ENCODE measurements around the gene ELMO1. TPM values are rescaled to one million over a fixed set of nuclear protein-coding genes. Genes with fewer than 3 reads are reported as not detected.

Gene ELMO1
- total and polyA plus RNA-seq, 11 donors = 6.9 to 38.6 (median 14.7) TPM

GRCh38 chr7:37329940-37330339 is 118.7 kb downstream of the ELMO1 start:
- H3K36me3 ChIP-seq = no peaks in the 10 kb centered on the region
- no peaks in the 10 kb centered on the region for H3K27me3 ChIP-seq
- WGBS, 4 donors = 70 to 77% (median 75%) methylated on average over 2 of the region's 2 CpGs
- no peak overlapping the region for H3K4me3 ChIP-seq
- H3K4me1 ChIP-seq = peaks cover 0 to 25% (median 13%) of the 10 kb centered on the region in 12 donors
- TF ChIP-seq, protein P1, sequence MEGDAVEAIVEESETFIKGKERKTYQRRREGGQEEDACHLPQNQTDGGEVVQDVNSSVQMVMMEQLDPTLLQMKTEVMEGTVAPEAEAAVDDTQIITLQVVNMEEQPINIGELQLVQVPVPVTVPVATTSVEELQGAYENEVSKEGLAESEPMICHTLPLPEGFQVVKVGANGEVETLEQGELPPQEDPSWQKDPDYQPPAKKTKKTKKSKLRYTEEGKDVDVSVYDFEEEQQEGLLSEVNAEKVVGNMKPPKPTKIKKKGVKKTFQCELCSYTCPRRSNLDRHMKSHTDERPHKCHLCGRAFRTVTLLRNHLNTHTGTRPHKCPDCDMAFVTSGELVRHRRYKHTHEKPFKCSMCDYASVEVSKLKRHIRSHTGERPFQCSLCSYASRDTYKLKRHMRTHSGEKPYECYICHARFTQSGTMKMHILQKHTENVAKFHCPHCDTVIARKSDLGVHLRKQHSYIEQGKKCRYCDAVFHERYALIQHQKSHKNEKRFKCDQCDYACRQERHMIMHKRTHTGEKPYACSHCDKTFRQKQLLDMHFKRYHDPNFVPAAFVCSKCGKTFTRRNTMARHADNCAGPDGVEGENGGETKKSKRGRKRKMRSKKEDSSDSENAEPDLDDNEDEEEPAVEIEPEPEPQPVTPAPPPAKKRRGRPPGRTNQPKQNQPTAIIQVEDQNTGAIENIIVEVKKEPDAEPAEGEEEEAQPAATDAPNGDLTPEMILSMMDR (IDR thresholded peaks at IDR 0.05) = no peak
- no peak for TF ChIP-seq POLR2A (IDR thresholded peaks at IDR 0.05)
- intact Hi-C loops (cut with DNase I) = no loop called here
- H3K9me3 ChIP-seq = peaks cover 0 to 13% (median 3%) of the 10 kb centered on the region in 12 donors
- H3K27ac ChIP-seq = no peak overlapping the region
- ATAC-seq (no peak), DNase-seq (no peak)

DNA sequence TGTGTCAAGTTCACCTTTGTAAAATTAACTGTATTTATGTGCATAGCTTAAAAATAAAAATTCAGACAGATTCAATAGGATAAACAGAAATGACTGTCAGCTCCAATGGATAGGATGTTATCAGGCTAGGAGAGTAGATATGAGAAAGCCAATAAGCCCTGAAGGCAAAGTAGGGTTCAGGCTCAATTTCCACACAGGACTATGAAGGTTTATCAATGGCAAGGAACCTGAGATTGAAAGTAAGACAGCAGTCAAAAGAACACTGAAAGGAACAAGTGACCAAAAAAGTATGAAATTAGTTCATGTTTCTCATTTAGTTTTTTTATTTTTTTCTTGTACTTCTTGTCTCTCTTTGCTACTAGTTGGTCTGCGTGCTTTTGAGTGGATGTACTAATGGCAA is 121.4 kb downstream of the ELMO1 start:
- DNase-seq (no peak), ATAC-seq (no peak)
- Histone ChIP-seq H3K9me3 (peaks cover 0 to 13% (median 3%) of the 10 kb centered on the region in 12 donors), H3K27ac (no peak overlapping the region), H3K36me3 (no peaks in the 10 kb centered on the region), H3K27me3 (no peaks in the 10 kb centered on the region), H3K4me1 (peaks cover 0 to 9% (median 3%) of the 10 kb centered on the region in 12 donors), H3K4me3 (no peak overlapping the region)
- WGBS, 4 donors = 97 to 98% (median 98%) methylated on average over 1 of the region's 1 CpG
- TF ChIP-seq, protein P1 (IDR thresholded peaks at IDR 0.05) = no peak
- no peak for TF ChIP-seq POLR2A (IDR thresholded peaks at IDR 0.05)
- intact Hi-C loops (cut with DNase I) = no loop called here

DNA sequence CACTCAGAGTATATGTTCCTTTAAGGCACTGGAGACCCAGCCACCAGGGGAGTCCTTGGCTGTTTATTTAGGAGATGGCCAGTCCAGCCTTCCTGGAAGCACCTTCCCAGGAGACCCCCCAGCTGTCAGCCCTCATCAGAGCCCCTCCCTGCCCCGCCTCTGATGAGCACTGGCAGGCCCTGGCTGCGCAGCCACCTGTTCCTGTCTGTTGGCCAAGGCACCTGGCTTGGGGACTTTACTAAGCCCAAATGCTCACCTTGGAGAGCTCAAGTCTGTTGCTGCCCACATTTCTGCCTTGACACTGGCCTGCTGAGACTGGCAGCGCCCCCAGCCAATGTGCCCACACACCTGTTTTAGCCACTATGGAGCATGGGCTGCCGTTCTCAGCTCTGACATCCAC is 124.7 kb downstream of the ELMO1 start:
- intact Hi-C loops (cut with DNase I) = no loop called here
- TF ChIP-seq, protein P1 (IDR thresholded peaks at IDR 0.05) = no peak
- no peak for TF ChIP-seq POLR2A (IDR thresholded peaks at IDR 0.05)
- 91 to 100% (median 97%) methylated on average over 4 of the region's 4 CpGs for WGBS, 4 donors

GRCh38 chr7:37322831-37323230 is 125.8 kb downstream of the ELMO1 start:
- ATAC-seq = no peak
- Histone ChIP-seq H3K9me3 (no peaks in the 10 kb centered on the region), H3K4me3 (no peak overlapping the region), H3K36me3 (no peaks in the 10 kb centered on the region), H3K4me1 (peaks cover 0 to 22% (median 0%) of the 10 kb centered on the region in 12 donors), H3K27ac (no peak overlapping the region), H3K27me3 (no peaks in the 10 kb centered on the region)
- WGBS, 4 donors = 84 to 89% (median 88%) methylated on average over 4 of the region's 4 CpGs
- intact Hi-C loops (cut with DNase I) = no loop called here
- TF ChIP-seq, protein P1 (IDR thresholded peaks at IDR 0.05) = no peak
- no peak for TF ChIP-seq POLR2A (IDR thresholded peaks at IDR 0.05)
- DNase-seq = no peak

More for the DNA sequence above, 124.7 kb downstream of the ELMO1 start:
- ATAC-seq (no peak), DNase-seq (no peak)
- H3K27me3 ChIP-seq = no peaks in the 10 kb centered on the region
- peaks cover 0 to 13% (median 0%) of the 10 kb centered on the region in 12 donors for H3K4me1 ChIP-seq
- H3K4me3 ChIP-seq = no peak overlapping the region
- no peaks in the 10 kb centered on the region for H3K9me3 ChIP-seq
- no peak overlapping the region for H3K27ac ChIP-seq
- no peaks in the 10 kb centered on the region for H3K36me3 ChIP-seq

Data from heart left ventricle (tissue), 16 donors.